ENCODE data around the gene SH2D6. TPM values are rescaled to one million over a fixed set of nuclear protein-coding genes. Genes with fewer than 3 reads are reported as not detected.
"Not testable (repeated sequence)": the region's sequence is repeated elsewhere in the genome, so short reads cannot be mapped to it uniquely, and the experiment has no call there.

The SH2D6 gene
- total RNA-seq, 2 experiments from 2014 or later: 0.30 TPM; not detected in 1

DNA sequence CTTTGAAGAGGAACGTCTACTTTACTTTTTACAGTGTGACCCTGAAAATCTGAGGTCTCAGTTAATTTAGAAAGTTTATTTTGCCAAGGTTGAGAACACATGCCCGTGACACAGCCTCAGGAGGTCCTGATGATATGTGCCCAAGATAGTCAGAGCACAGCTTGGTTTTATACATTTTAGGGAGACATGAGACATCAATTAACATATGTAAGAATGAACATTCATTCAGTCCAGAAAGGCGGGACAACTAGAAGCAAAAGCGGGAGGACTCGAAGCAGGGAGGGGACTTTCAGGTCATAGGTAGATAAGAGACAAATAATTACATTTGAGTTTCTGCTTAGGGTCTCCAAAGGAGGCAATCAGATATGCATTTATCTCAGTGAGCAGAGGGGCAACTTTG is 40.3 kb upstream of the SH2D6 start:
- no peak for TF ChIP-seq CTCF (IDR thresholded peaks at IDR 0.05)
- H3K4me1 ChIP-seq (ENCODE audit: insufficient read depth, low read length): no peaks in the 10 kb centered on the region
- no peak overlapping the region for H3K27ac ChIP-seq (ENCODE audit: low read depth in 1 of 2, low read length in 2 of 2)
- Mint-ChIP-seq H3K9me3 (no peaks in the 10 kb centered on the region), H3K27ac (no peak overlapping the region), H3K4me3 (no peak overlapping the region), H3K27me3 (no peaks in the 10 kb centered on the region), H3K36me3 (ENCODE audit: low read depth) (peaks cover 69% of the 10 kb centered on the region), H3K4me1 (ENCODE audit: low read depth) (no peaks in the 10 kb centered on the region)
- ChIA-PET POLR2A (no interaction called here), CTCF (no interaction called here)
- H3K4me3 ChIP-seq (ENCODE audit: low read length): no peak overlapping the region
- H3K36me3 ChIP-seq (ENCODE audit: insufficient read depth, low read length): peaks cover 36% of the 10 kb centered on the region
- ATAC-seq (ENCODE audit: poor library complexity) (no peak), DNase-seq (no peak)
- peaks cover 0 to 8% of the 10 kb centered on the region in 2 experiments for H3K9me3 ChIP-seq (ENCODE audit: control insufficient read depth in 1 of 2, insufficient read depth in 1 of 2, low read length in 2 of 2)
- no peaks in the 10 kb centered on the region for H3K27me3 ChIP-seq (ENCODE audit: control insufficient read depth in 1 of 2, insufficient read depth in 2 of 2, low read length in 2 of 2)
- intact Hi-C loops (cut with DNase I, micrococcal nuclease): no loop called here

DNA sequence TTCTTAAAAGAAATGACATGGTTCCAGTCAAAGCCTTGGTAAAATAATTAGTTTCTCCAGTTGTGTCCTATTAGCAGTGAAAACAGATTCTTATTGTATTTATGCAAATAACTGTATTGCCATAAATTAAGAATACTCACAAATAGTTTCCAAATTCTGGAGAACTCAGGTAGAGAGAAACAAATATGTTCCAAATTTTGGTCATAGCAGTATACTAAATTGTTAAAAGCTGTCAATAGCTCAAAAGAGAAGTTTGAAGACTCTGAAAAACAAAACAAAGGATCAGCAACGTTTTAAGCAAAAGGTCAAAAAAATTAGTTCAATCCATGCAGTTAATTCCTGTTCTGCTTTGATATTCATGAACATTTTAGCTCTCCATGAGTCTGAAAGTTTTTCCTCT is 38.5 kb upstream of the SH2D6 start:
- H3K36me3 ChIP-seq (ENCODE audit: insufficient read depth, low read length): peaks cover 37% of the 10 kb centered on the region
- no peak overlapping the region for H3K4me3 ChIP-seq (ENCODE audit: low read length)
- ChIA-PET POLR2A (no interaction called here), CTCF (no interaction called here)
- no peaks in the 10 kb centered on the region for H3K27me3 ChIP-seq (ENCODE audit: control insufficient read depth in 1 of 2, insufficient read depth in 2 of 2, low read length in 2 of 2)
- no peak overlapping the region for H3K27ac Mint-ChIP-seq
- H3K4me3 Mint-ChIP-seq: no peak overlapping the region
- H3K36me3 Mint-ChIP-seq (ENCODE audit: low read depth): peaks cover 75% of the 10 kb centered on the region
- no peak for TF ChIP-seq CTCF (IDR thresholded peaks at IDR 0.05)
- H3K9me3 ChIP-seq (ENCODE audit: control insufficient read depth in 1 of 2, insufficient read depth in 1 of 2, low read length in 2 of 2): peaks cover 0 to 3% of the 10 kb centered on the region in 2 experiments
- no peaks in the 10 kb centered on the region for H3K9me3 Mint-ChIP-seq
- H3K27me3 Mint-ChIP-seq: no peaks in the 10 kb centered on the region
- H3K4me1 Mint-ChIP-seq (ENCODE audit: low read depth): no peaks in the 10 kb centered on the region
- H3K4me1 ChIP-seq (ENCODE audit: insufficient read depth, low read length): no peaks in the 10 kb centered on the region
- DNase-seq: no peak
- intact Hi-C loops (cut with DNase I, micrococcal nuclease): no loop called here
- no peak for ATAC-seq (ENCODE audit: poor library complexity)
- H3K27ac ChIP-seq (ENCODE audit: low read depth in 1 of 2, low read length in 2 of 2): no peak overlapping the region

DNA sequence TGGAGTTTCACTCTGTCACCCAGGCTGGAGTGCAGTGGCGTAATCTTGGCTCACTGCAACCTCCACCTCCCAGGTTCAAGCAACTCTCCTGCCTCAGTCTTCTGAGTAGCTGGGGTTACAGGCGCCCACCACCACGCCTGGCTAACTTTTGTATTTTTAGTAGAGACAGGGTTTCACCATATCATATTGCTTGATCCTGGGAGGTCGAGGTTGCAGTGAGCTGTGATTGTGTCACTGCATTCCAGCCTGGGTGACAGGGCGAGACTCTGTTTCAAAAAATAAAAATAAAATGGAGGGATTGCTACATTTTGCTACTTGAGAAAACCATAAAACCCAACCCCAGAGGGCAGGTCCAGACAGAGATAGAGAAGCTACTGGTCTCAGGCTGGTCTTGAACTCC is 35.4 kb upstream of the SH2D6 start:
- ChIA-PET POLR2A (interaction anchor here (0.6 kb wide), 2 partner anchors 155 to 178 kb away, joined by 3 to 5 read pairs; partner anchors contain the start of gene GGCX), CTCF (interaction anchor here (0.7 to 1.1 kb wide), 2 partner anchors 18 to 92 kb away, joined by 3 read pairs; no protein-coding TSS in a partner anchor)
- intact Hi-C loops (cut with DNase I, micrococcal nuclease); H3K9me3 Mint-ChIP-seq; H3K27me3 ChIP-seq (ENCODE audit: control insufficient read depth in 1 of 2, insufficient read depth in 2 of 2, low read length in 2 of 2); H3K4me3 ChIP-seq (ENCODE audit: low read length); H3K27ac Mint-ChIP-seq; H3K4me1 ChIP-seq (ENCODE audit: insufficient read depth, low read length); DNase-seq; ATAC-seq (ENCODE audit: poor library complexity); H3K4me3 Mint-ChIP-seq; H3K27ac ChIP-seq (ENCODE audit: low read depth in 1 of 2, low read length in 2 of 2); H3K27me3 Mint-ChIP-seq; H3K4me1 Mint-ChIP-seq (ENCODE audit: low read depth); H3K9me3 ChIP-seq (ENCODE audit: control insufficient read depth in 1 of 2, insufficient read depth in 1 of 2, low read length in 2 of 2): not testable (repeated sequence)
- peaks cover 32% of the 10 kb centered on the region for H3K36me3 ChIP-seq (ENCODE audit: insufficient read depth, low read length)
- peaks cover 69% of the 10 kb centered on the region for H3K36me3 Mint-ChIP-seq (ENCODE audit: low read depth)

DNA sequence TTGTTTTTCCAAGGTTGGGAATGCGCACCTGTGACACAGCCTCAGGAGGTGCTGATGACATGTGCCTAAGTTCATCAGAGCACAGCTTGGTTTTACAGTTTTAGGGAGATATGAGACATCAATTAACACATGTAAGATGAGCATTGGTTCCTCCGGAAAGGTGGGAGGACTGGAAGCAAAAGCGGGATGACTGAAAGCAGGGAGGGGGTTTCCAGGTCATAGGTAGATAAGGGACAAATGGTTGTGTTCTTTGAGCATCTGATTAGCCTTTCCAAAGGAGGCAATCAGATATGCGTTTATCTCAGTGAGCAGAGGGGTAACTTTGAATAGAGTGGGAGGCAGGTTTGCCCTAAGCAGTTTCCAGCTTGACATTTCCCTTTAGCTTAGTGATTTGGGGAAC is 34.7 kb upstream of the SH2D6 start:
- ChIA-PET CTCF (no interaction called here), POLR2A (interaction anchor here (0.6 kb wide), 1 partner anchor 29 kb away, joined by 3 read pairs; no protein-coding TSS in a partner anchor)
- Histone ChIP-seq H3K4me1 (ENCODE audit: insufficient read depth, low read length) (no peaks in the 10 kb centered on the region), H3K36me3 (ENCODE audit: insufficient read depth, low read length) (peaks cover 32% of the 10 kb centered on the region), H3K27ac (ENCODE audit: low read depth in 1 of 2, low read length in 2 of 2) (no peak overlapping the region), H3K9me3 (ENCODE audit: control insufficient read depth in 1 of 2, insufficient read depth in 1 of 2, low read length in 2 of 2) (peaks cover 0 to 3% of the 10 kb centered on the region in 2 experiments), H3K4me3 (ENCODE audit: low read length) (no peak overlapping the region), H3K27me3 (ENCODE audit: control insufficient read depth in 1 of 2, insufficient read depth in 2 of 2, low read length in 2 of 2) (no peaks in the 10 kb centered on the region)
- no peak for DNase-seq
- no peaks in the 10 kb centered on the region for H3K9me3 Mint-ChIP-seq
- ATAC-seq (ENCODE audit: poor library complexity): no peak
- no peaks in the 10 kb centered on the region for H3K4me1 Mint-ChIP-seq (ENCODE audit: low read depth)
- intact Hi-C loops (cut with DNase I, micrococcal nuclease): no loop called here
- no peak overlapping the region for H3K4me3 Mint-ChIP-seq
- no peak for TF ChIP-seq CTCF (IDR thresholded peaks at IDR 0.05)
- peaks cover 69% of the 10 kb centered on the region for H3K36me3 Mint-ChIP-seq (ENCODE audit: low read depth)
- H3K27ac Mint-ChIP-seq: peak overlapping the region; percentile 52
- no peaks in the 10 kb centered on the region for H3K27me3 Mint-ChIP-seq
